Gastroesophageal sphincter (tissue), 3 donors: ENCODE measurements around the gene DCBLD1.

ENCODE experiments used
- CTCF ChIP-seq, 4 experiments: fragments of 200-600 bp in 2 of 4; fragments of 450-650 bp in 2 of 4; sonication (generic) in 1 of 4; IDR thresholded peaks; one replicate each; pipeline ENCODE4 v1.5.1; 2017 to 2019; ENCODE audit warnings: antibody characterized with exemption in 4 of 4, mild to moderate bottlenecking in 2 of 4, moderate library complexity in 2 of 4
- EP300 ChIP-seq: sonication (generic); formaldehyde crosslinking; IDR thresholded peaks from one replicate; pipeline ENCODE4 v1.6.1; 2017; ENCODE audit warnings: antibody characterized with exemption, mild to moderate bottlenecking
- POLR2A ChIP-seq, 2 donors: fragments of 450-650 bp; IDR thresholded peaks; one replicate each; pipeline ENCODE4 v1.6.1; 2017; ENCODE audit warnings: antibody characterized with exemption in 2 of 2, mild to moderate bottlenecking in 2 of 2, moderate library complexity in 1 of 2
- POLR2AphosphoS5 ChIP-seq: sonication (generic); formaldehyde crosslinking; IDR thresholded peaks from one replicate; pipeline ENCODE4 v1.6.1; 2017; ENCODE audit warnings: antibody characterized with exemption

GRCh38 chr6:117564681-117565080 lies 82.2 kb downstream of the DCBLD1 start:
- TF ChIP-seq CTCF (IDR thresholded peaks at IDR 0.05) (no peak), POLR2A (IDR thresholded peaks at IDR 0.05) (no peak), EP300 (no peak), POLR2AphosphoS5 (no peak)
